HG02973 (cell line): Measurements from ENCODE around the gene TGFBR1.

Source experiments
- ATAC-seq: cut with Tn5 transposase; IDR thresholded peaks from one replicate; pipeline ENCODE4 v1.9.1; 2021; ENCODE audit warnings: moderate library complexity; ENCODE audit not compliant: unreplicated experiment

TGFBR1 gene

GRCh38 chr9:99130069-99130468, 25.2 kb downstream of the TGFBR1 start:
- ATAC-seq: peak; percentile 59

- no peak for ATAC-seq
Measured at GRCh38 chr9:99133145-99133544, 28.2 kb downstream of the TGFBR1 start.

DNA sequence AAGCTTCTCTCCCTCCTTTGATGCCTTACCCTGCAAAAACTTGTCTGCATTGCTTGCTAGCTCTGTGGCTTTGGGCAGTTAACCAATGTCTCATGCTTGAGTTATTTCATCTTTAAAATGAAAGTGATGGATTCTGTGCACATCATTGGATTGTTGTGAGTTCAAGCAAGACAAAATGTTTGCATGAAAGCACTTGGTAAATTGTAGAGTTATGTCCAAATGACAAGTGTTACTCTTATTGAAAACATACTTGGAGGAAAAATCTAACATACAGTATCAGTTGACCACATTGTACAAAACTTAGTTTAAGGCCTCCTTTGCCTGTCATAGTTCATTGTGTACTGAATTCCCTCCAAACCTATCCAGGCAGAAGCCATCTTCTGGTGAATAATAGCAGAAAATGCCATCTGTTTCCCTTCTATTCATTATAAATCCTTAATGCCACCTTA, 30.0 kb downstream of the TGFBR1 start:
- no peak for ATAC-seq

GRCh38 chr9:99135456-99135855, 30.5 kb downstream of the TGFBR1 start:
- peak; percentile 43 for ATAC-seq

DNA sequence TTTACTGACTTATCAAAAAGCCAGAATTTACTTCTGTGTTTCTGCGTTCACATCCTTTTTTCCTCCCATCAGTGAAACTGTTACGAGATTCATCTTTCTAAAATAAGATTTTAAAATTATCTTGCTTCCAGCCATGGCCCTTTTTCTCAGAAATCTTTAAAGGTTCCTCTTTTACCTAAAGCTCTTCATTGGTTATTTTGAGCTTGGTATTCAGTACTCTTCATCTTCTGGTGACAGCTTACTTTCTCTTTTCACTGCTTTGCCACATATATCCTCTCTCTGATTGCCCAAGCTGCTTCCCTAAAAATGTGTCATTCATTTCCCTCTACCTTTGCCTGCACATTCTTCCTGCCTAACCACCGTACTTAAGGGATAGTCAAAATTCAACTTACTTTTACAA, 32.3 kb downstream of the TGFBR1 start:
- ATAC-seq: no peak

GRCh38 chr9:99137891-99138290, 33.0 kb downstream of the TGFBR1 start:
- no peak for ATAC-seq

GRCh38 chr9:99138424-99139284, 33.7 kb downstream of the TGFBR1 start:
- ATAC-seq: no peak

- no peak for ATAC-seq
Measured at GRCh38 chr9:99139868-99140267, 35.0 kb downstream of the TGFBR1 start.

DNA sequence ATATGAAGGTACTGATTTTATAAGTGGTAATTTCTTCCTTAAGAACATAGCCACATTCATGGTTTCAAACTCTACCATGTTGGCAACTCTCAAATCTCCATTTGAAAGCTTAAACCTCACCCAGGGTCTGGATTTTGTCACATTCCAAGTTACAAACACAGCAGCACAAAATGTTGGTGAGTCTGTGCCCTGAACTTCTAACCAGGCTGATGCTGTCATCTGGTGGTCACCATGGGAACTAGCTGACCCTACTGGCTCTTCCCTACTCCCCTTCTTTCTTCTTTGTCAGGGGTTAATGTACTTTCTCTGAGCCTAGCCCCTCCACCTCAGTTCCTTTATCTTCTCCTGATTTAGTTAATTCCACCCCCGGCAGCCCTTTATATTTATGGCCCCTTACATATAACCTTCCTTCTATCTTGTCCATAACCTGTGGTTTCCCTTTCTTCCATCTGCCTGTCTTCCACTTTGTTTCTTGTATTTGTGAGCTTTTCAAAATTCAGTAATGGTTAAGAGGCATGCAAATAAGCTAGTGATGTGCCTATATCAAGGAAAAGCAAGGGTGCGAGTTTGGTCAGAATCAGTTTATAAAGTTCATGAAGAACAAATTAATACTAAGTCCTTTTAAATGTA, 35.9 kb downstream of the TGFBR1 start:
- no peak for ATAC-seq

- ATAC-seq: no peak
Measured at GRCh38 chr9:99141849-99142248, 36.9 kb downstream of the TGFBR1 start.

- no peak for ATAC-seq
Measured at GRCh38 chr9:99142275-99142674, 37.4 kb downstream of the TGFBR1 start.

- no peak for ATAC-seq
Measured at GRCh38 chr9:99143655-99144054, 38.7 kb downstream of the TGFBR1 start.

DNA sequence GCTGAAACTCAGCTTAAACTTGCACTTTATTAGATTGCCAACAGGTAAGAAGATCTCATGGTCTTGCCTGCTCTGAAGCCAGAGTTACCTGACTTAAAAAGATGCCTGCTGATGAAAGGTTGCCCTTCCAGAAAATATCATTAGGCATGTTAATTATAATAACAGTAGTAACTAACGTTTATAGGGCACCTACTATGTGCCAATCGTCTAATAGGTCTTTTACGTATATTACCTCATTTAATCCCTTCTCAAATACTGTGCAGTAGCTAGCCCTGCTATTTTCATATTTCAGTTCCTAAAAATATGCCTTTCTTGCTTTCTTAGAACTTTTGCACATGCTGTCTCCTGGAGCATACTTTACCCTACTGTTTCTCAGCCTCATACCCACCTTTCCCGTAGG, 40.1 kb downstream of the TGFBR1 start:
- no peak for ATAC-seq

DNA sequence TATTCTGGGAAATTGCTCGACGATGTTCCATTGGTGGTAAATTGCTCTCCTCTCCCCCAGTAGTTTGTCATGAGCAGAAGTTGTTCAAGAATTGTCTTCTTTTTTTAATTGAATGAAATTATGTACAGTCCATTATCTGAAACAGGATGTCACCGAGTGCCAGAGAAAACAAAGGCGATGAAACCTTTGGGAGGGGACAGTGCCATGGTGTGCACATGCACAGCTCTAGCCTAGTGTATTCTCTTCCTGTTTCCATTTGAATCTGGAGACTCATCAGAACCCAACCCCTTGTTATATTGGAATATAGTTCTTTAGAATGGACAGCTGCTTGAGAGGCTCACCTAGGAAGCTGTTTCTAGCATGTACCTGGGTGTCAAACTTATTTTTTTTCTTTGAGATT, 41.7 kb downstream of the TGFBR1 start:
- ATAC-seq: no peak

GRCh38 chr9:99147177-99147576, 42.3 kb downstream of the TGFBR1 start:
- ATAC-seq: no peak

GRCh38 chr9:99150451-99151171, 45.7 kb downstream of the TGFBR1 start:
- no peak for ATAC-seq

DNA sequence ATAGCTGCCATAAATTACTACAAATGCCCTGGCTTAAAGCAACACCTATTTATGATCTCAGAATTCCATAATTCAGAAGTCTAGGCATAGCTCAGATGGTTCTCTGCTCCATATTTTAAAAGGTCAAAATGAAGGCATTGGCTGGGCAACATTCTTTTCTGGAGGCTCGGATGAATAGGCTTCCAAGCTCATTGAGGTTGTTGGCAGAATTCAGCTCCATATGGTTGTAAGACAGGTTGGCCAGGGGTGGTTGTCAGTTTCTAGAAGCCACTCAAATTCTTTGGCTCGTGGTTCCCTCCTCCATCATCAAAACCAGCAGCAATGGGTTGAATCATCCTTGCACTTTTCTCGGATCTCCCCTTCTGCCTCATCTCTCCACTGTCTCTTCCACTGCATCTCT, 49.4 kb downstream of the TGFBR1 start:
- ATAC-seq: no peak

GRCh38 chr9:99155736-99156135, 50.8 kb downstream of the TGFBR1 start:
- no peak for ATAC-seq

- ATAC-seq: no peak
Measured at GRCh38 chr9:99158629-99159028, 53.7 kb downstream of the TGFBR1 start.

DNA sequence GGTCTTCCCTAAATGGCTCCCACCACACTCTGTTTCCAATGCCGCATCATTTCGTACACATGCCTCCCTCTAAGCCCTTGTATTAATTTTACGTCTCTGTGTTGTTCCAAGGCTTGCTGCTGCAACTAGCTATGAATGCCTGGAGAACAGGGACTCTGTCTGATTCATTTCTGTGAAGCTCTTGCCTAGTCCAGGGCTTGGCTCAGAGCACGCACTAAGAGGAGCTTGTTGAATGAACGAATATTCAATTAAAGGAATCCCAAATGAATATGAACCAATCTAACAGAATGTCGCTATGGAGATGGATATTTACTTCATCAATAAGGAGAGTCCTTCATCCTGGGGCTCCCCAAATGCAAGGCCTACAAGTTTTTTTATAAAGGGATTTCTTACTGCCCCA, 55.3 kb downstream of the TGFBR1 start:
- no peak for ATAC-seq

DNA sequence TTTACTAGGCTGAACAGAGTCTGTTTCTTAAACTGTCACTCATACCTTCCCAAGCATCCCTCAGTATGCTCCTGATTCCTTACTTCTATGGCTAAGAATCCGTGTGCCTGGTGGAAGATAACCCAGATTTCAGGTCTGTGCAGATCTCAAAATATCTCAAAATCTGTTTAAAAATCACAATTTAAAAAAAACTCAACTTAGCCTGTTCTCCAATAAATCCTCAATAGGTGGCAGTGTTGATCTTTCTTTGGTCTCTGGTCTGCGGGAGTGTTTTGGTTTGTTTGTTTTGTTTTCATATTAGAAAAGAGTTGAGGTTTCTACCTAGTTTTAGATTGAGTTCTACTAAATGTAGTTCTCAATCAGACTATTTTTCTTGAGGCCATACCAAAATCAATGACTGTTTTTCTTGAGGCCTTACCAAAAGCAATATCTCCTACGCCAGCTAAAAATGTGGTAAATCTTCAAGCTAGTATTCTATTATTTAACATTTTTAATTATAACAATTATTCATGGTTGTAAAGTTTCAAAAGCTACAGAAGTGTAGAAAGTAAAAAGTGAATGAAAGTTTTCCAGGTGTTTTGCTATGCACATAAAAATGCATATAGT, 57.9 kb downstream of the TGFBR1 start:
- ATAC-seq: no peak
